AG09309 (cell line): ENCODE results near the gene ZC3H12C.

ENCODE experiments used
- DNase-seq: peaks from one replicate; pipeline ENCODE4 v3.0.0-alpha.2; 2010; ENCODE audit warnings: low read depth
- H3K4me3 ChIP-seq: 2 replicates; pipeline ENCODE4 v1.5.1; 2011; ENCODE audit warnings: mild to moderate bottlenecking, low read depth, low read length, moderate library complexity; ENCODE audit not compliant: control insufficient read depth
- CTCF ChIP-seq: IDR thresholded peaks from 2 replicates; pipeline ENCODE4 v1.5.1; 2011; ENCODE audit warnings: mild to moderate bottlenecking, low read depth, low read length, inconsistent platforms; ENCODE audit not compliant: insufficient read depth, control insufficient read depth; ENCODE audit errors: missing control alignments

ZC3H12C gene

GRCh38 chr11:110196241-110196754 is 103.1 kb downstream of the ZC3H12C start:
- H3K4me3 ChIP-seq, result no peak overlapping the region
- TF ChIP-seq CTCF, result no peak
- DNase-seq, result no peak

- no peak overlapping the region for H3K4me3 ChIP-seq
- DNase-seq, result no peak
- TF ChIP-seq CTCF, result no peak
These were observed 103.8 kb downstream of the ZC3H12C start for GRCh38 chr11:110196884-110197420.

- H3K4me3 ChIP-seq, result no peak overlapping the region
- no peak for TF ChIP-seq CTCF
- no peak for DNase-seq
These were observed 105.0 kb downstream of the ZC3H12C start for GRCh38 chr11:110198031-110198729.

- no peak for TF ChIP-seq CTCF
- no peak overlapping the region for H3K4me3 ChIP-seq
- DNase-seq, result no peak
These were observed 106.2 kb downstream of the ZC3H12C start for GRCh38 chr11:110199184-110199981.

GRCh38 chr11:110200241-110200640 is 107.0 kb downstream of the ZC3H12C start:
- DNase-seq, result no peak
- H3K4me3 ChIP-seq, result no peak overlapping the region
- TF ChIP-seq CTCF, result no peak

GRCh38 chr11:110200836-110201235 is 107.6 kb downstream of the ZC3H12C start:
- no peak overlapping the region for H3K4me3 ChIP-seq
- no peak for TF ChIP-seq CTCF
- DNase-seq, result no peak
